PC-9 (cell line): Measurements from ENCODE around the gene SLC8A2. TPM values are rescaled to one million over a fixed set of nuclear protein-coding genes. Genes with fewer than 3 reads are reported as not detected.

Experiments
- BruUV-seq: library from RNA; stranded (reverse); fragments of 400-500 nt; replicated peaks from 2 replicates; lab custom pipeline; 2021; lab: Mats Ljungman, UMichigan
- CTCF ChIA-PET: fragments of 300-600 bp; sonication (Branson Sonifier 250); formaldehyde crosslinking; loops from one replicate; lab custom pipeline; 2022; ENCODE audit warnings: antibody characterized with exemption; lab: Charles Lee
- POLR2A ChIA-PET: fragments of 300-600 bp; sonication (Branson Sonifier 250); formaldehyde crosslinking; loops from one replicate; lab custom pipeline; 2022; ENCODE audit warnings: antibody characterized with exemption; ENCODE audit not compliant: unreplicated experiment; lab: Charles Lee
- DNase-seq, 2 experiments: peaks; one replicate each; pipeline versions ENCODE4 v3.0.0 to v3.0.0-alpha.2; 2015 to 2022; ENCODE audit warnings: mixed read lengths in 1 of 2
- H2AFZ ChIP-seq: fragments of 200-600 bp; sonication (generic); 2 replicates; pipeline ENCODE4 v1.8.1; 2017; ENCODE audit warnings: antibody characterized with exemption
- H3F3A ChIP-seq: fragments of 200-600 bp; sonication (generic); 2 replicates; pipeline ENCODE4 v1.8.1; 2017; ENCODE audit warnings: antibody characterized with exemption, mild to moderate bottlenecking, low read depth; ENCODE audit not compliant: insufficient read depth
- H3K27ac ChIP-seq: fragments of 200-600 bp; sonication (generic); 2 replicates; pipeline ENCODE4 v1.6.1; 2016; ENCODE audit warnings: mixed run types
- H3K27me3 ChIP-seq: fragments of 200-600 bp; sonication (generic); 2 replicates; pipeline ENCODE4 v1.6.1; 2016; ENCODE audit warnings: low read depth, mixed run types; ENCODE audit not compliant: insufficient read depth
- H3K36me3 ChIP-seq: fragments of 200-600 bp; sonication (generic); 2 replicates; pipeline ENCODE4 v1.6.1; 2016; ENCODE audit warnings: low read depth, mixed run types
- H3K4me1 ChIP-seq: fragments of 200-600 bp; sonication (generic); replicated peaks from 2 replicates; pipeline ENCODE4 v1.6.1; 2016; ENCODE audit warnings: mixed run types; ENCODE audit not compliant: insufficient read depth
- H3K4me2 ChIP-seq: fragments of 200-600 bp; sonication (generic); 2 replicates; pipeline ENCODE4 v1.6.1; 2017; ENCODE audit warnings: mixed run types
- H3K4me3 ChIP-seq: fragments of 200-600 bp; sonication (generic); 2 replicates; pipeline ENCODE4 v1.6.1; 2016; ENCODE audit warnings: mixed run types
- H3K79me2 ChIP-seq: fragments of 200-600 bp; sonication (generic); 2 replicates; pipeline ENCODE4 v1.6.1; 2017; ENCODE audit warnings: low read depth, mixed run types
- H3K9me2 ChIP-seq: fragments of 200-600 bp; sonication (generic); 2 replicates; pipeline ENCODE4 v1.8.1; 2017; ENCODE audit warnings: mild to moderate bottlenecking; ENCODE audit not compliant: insufficient read depth
- H3K9me3 ChIP-seq: fragments of 200-600 bp; sonication (generic); 2 replicates; pipeline ENCODE4 v1.8.1; 2016; ENCODE audit warnings: low read depth; ENCODE audit not compliant: insufficient read depth
- H4K20me1 ChIP-seq: fragments of 200-600 bp; sonication (generic); 2 replicates; pipeline ENCODE4 v1.8.1; 2017; ENCODE audit not compliant: insufficient read depth
- EZH2 ChIP-seq: fragments of 200-600 bp; sonication (generic); IDR thresholded peaks from 2 replicates; pipeline ENCODE4 v1.8.0; 2017; ENCODE audit warnings: antibody characterized with exemption, low read depth
- intact Hi-C: fragments of 100-400 bp; cut with micrococcal nuclease; formaldehyde crosslinking; loops from one replicate; pipeline ENCODE4 v1.10.0; 2022; ENCODE audit not compliant: unreplicated experiment
- total RNA-seq: library from RNA; stranded (reverse); gene quantifications from 2 replicates; pipeline ENCODE4 v1.2.3, GENCODE V29; 2021
- TF ChIP-seq, protein P1 (sequence below): fragments of 200-600 bp; sonication (generic); conservative IDR thresholded peaks from 2 replicates; pipeline ENCODE4 v1.6.1; 2017; ENCODE audit warnings: mixed run types, antibody characterized with exemption, mild to moderate bottlenecking, moderate library complexity

SLC8A2 gene
- total RNA-seq, 1 experiment from 2014 or later = not detected

DNA sequence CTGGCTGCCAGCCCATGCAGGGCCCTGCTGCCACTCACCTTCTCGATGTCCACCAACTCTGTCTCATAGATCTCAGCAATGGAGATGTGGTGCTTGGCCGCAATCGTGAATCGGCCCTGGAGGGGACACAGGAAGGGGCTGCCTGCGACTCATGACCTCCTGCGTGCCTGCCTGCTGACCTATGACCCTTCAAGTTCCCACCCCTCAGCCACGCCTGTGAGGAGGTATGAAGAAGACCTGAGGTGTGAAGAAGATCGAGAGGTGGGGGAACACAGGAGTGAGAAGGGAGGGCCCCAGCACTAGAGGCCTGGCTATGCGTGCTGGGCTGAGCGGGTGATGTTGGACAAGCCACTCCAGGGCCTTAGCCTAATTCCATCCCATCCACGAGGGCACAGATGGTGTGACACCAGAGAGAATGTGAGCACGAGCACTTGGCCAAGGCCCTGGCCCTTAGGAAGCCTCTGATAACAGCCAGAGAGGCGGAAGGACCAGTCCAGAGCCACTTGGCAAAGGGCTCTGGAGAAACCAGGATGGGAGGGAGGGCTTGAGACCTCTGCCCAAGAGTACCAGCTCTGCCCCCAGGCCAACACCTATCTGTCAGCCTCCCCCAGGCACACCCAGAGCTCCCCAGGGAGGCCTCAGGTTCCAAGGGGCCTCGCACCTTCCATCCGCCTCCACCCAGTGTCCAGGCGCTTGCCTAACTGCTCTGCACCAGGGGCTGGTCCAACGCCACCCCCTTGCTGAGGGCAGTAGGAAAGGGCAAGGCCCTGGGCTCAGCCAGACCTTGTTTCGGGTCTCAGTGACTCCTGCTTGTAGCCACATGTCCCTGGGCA, 21.9 kb upstream of the SLC8A2 start:
- no peak overlapping the region for H3K27ac ChIP-seq
- H2AFZ ChIP-seq = no peak overlapping the region
- H3K4me1 ChIP-seq = no peaks in the 10 kb centered on the region
- no peak for DNase-seq
- H3K9me3 ChIP-seq = no peaks in the 10 kb centered on the region
- ChIA-PET CTCF (no interaction called here), POLR2A (no interaction called here)
- no peaks in the 10 kb centered on the region for H3K79me2 ChIP-seq
- H3K27me3 ChIP-seq = no peaks in the 10 kb centered on the region
- TF ChIP-seq, protein P1, sequence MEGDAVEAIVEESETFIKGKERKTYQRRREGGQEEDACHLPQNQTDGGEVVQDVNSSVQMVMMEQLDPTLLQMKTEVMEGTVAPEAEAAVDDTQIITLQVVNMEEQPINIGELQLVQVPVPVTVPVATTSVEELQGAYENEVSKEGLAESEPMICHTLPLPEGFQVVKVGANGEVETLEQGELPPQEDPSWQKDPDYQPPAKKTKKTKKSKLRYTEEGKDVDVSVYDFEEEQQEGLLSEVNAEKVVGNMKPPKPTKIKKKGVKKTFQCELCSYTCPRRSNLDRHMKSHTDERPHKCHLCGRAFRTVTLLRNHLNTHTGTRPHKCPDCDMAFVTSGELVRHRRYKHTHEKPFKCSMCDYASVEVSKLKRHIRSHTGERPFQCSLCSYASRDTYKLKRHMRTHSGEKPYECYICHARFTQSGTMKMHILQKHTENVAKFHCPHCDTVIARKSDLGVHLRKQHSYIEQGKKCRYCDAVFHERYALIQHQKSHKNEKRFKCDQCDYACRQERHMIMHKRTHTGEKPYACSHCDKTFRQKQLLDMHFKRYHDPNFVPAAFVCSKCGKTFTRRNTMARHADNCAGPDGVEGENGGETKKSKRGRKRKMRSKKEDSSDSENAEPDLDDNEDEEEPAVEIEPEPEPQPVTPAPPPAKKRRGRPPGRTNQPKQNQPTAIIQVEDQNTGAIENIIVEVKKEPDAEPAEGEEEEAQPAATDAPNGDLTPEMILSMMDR = no peak
- TF ChIP-seq EZH2 = no peak
- H3K4me3 ChIP-seq = no peak overlapping the region
- H3K36me3 ChIP-seq = no peaks in the 10 kb centered on the region
- no TSS peak for BruUV-seq
- intact Hi-C loops = no loop called here
- H3K9me2 ChIP-seq = no peaks in the 10 kb centered on the region
- H3F3A ChIP-seq = peaks cover 5% of the 10 kb centered on the region; the same call in 1 of the 2 replicates
- H4K20me1 ChIP-seq = peaks cover 3% of the 10 kb centered on the region; the same call in 1 of the 2 replicates
- no peak overlapping the region for H3K4me2 ChIP-seq

DNA sequence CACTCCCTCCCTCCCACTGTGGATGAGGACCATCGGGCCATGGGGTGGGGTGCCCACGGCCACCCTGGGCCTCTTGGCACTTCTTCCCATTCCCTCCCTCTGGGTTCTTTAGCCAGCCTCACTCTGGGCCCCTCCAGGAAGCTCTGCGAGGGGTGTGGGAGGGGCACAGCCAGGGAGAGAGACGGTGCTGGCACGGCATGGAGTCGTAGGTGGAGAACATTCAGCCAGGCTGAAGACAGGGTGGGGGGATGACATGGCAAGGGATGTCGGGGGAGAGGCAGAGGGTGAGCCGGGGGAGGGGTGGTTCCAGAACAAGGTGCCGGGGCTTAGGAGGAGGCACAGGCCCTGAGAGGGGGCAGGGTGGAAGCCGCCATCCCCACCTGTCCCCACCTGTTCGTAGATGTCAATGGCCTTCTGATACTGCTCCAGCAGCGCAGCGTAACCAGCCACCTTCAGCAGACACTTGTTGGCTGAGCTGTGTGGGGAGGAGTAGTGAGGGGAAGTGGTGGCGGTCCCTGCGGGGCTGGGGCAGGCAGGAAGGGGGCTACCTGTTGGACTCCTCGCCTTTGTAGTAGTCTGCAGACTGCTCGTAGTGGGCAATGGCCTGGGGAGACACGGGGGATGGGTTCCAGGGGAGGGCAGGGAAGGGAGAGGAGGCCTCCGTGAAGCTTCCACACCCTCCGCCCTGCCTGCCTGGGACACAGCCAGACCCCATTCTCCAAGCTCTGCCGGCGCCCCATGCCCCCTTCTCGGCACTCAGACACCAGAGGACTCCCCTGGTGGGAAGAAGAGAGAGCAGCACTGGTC, 21.1 kb upstream of the SLC8A2 start:
- H3F3A ChIP-seq = peaks cover 5% of the 10 kb centered on the region; the same call in 1 of the 2 replicates
- H3K27ac ChIP-seq = no peak overlapping the region
- no peaks in the 10 kb centered on the region for H3K27me3 ChIP-seq
- no peak overlapping the region for H3K4me3 ChIP-seq
- H3K9me2 ChIP-seq = no peaks in the 10 kb centered on the region
- H3K4me1 ChIP-seq = no peaks in the 10 kb centered on the region
- BruUV-seq = no TSS peak
- H3K9me3 ChIP-seq = no peaks in the 10 kb centered on the region
- DNase-seq = no peak
- intact Hi-C loops = no loop called here
- ChIA-PET POLR2A (no interaction called here), CTCF (no interaction called here)
- H3K79me2 ChIP-seq = no peaks in the 10 kb centered on the region
- H2AFZ ChIP-seq = no peak overlapping the region
- TF ChIP-seq, protein P1 = no peak
- no peak for TF ChIP-seq EZH2
- H4K20me1 ChIP-seq = no peaks in the 10 kb centered on the region
- H3K4me2 ChIP-seq = no peak overlapping the region
- no peaks in the 10 kb centered on the region for H3K36me3 ChIP-seq

DNA sequence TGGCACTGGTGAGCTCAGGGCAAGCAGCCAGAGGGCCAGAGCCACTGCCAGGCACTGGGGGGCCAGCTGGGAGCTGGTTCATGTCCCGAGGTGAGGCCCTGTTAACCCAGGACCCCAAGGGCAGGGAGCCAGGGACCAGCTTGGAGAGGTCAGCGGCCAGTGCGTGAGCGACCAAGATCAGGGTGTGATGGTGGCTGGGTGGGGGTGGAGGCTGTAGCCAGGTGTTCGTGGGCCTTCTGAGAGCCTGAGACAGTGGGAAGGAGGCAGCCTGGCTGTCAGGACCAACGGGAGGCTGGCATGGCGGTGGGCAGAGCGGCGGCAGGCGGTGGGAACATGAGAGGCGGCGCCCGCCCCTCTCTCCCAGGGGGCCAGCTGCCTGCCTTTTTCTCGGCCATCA, 20.4 kb upstream of the SLC8A2 start:
- ChIA-PET CTCF (no interaction called here), POLR2A (no interaction called here)
- H3K4me1 ChIP-seq = no peaks in the 10 kb centered on the region
- no peaks in the 10 kb centered on the region for H3K79me2 ChIP-seq
- no peaks in the 10 kb centered on the region for H3K9me3 ChIP-seq
- H3F3A ChIP-seq = peaks cover 5% of the 10 kb centered on the region; the same call in 1 of the 2 replicates
- no peak overlapping the region for H3K27ac ChIP-seq
- H2AFZ ChIP-seq = no peak overlapping the region
- no TSS peak for BruUV-seq
- DNase-seq = no peak
- H3K27me3 ChIP-seq = no peaks in the 10 kb centered on the region
- TF ChIP-seq, protein P1 = no peak
- TF ChIP-seq EZH2 = no peak
- no peaks in the 10 kb centered on the region for H4K20me1 ChIP-seq
- intact Hi-C loops = no loop called here
- no peaks in the 10 kb centered on the region for H3K36me3 ChIP-seq
- no peaks in the 10 kb centered on the region for H3K9me2 ChIP-seq
- H3K4me2 ChIP-seq = no peak overlapping the region
- no peak overlapping the region for H3K4me3 ChIP-seq
